SH-SY5Y (cell line): ENCODE measurements around the gene COQ10B.

Experiments used
- GATA2 ChIP-seq: IDR thresholded peaks from 2 replicates; pipeline ENCODE4 v1.6.1; 2011; ENCODE audit warnings: mild to moderate bottlenecking, low read depth, low read length
- GATA3 ChIP-seq: IDR thresholded peaks from 2 replicates; pipeline ENCODE4 v1.6.1; 2011; ENCODE audit warnings: low read depth, mild to moderate bottlenecking, low read length, moderate library complexity

GRCh38 chr2:197423307-197423706 is 30.0 kb upstream of the COQ10B start:
- TF ChIP-seq GATA3 (no peak), GATA2 (no peak)
